Astrocyte (in vitro differentiated cells and primary cell): ENCODE results near the gene SMIM41.

Source experiments
- CTCF ChIP-seq: IDR thresholded peaks from 2 replicates; pipeline ENCODE4 v1.5.1; 2011; ENCODE audit warnings: low read depth, mild to moderate bottlenecking, inconsistent platforms, low read length, moderate library complexity; ENCODE audit not compliant: insufficient read depth
- EZH2 ChIP-seq: IDR thresholded peaks from 2 replicates; pipeline ENCODE4 v1.6.1; 2012; ENCODE audit warnings: mild to moderate bottlenecking, low read length, inconsistent platforms; ENCODE audit not compliant: insufficient read depth

- no peak for TF ChIP-seq CTCF
- TF ChIP-seq EZH2, result no peak
Measured at GRCh38 chr12:52122904-52123303, 43.4 kb downstream of the SMIM41 start.
